CD4-positive, alpha-beta T cell (primary cell): Measurements from ENCODE around the gene HIPK1. TPM values are rescaled to one million over a fixed set of nuclear protein-coding genes. Genes with fewer than 3 reads are reported as not detected.

Experiments
- ATAC-seq: fragments of 200-7000 bp; cut with Tn5 transposase; one replicate; pipeline ENCODE4 v1.10.0; 2022; ENCODE audit warnings: mild to moderate bottlenecking; ENCODE audit not compliant: poor library complexity
- CTCF ChIA-PET: fragments of 350-600 bp; sonication (Branson Sonifier 250); formaldehyde crosslinking; loops from one replicate; lab custom pipeline; 2021; ENCODE audit warnings: antibody characterized with exemption, inconsistent platforms; lab: Charles Lee
- POLR2A ChIA-PET: fragments of 350-600 bp; sonication (Branson Sonifier 250); formaldehyde crosslinking; loops from one replicate; lab custom pipeline; 2021; ENCODE audit warnings: antibody characterized with exemption, inconsistent platforms; lab: Charles Lee
- DNase-seq, 14 experiments: peaks; one replicate each; pipeline ENCODE4 v3.0.0-alpha.2; 2013 to 2020; ENCODE audit warnings: mixed read lengths in 2 of 14
- H3K27ac ChIP-seq, 2 donors: one replicate each; pipeline versions ENCODE4 v1.5.1 to v1.7.0; 2013; ENCODE audit warnings: low read length in 2 of 2, low read depth in 1 of 2, mild to moderate bottlenecking in 1 of 2
- H3K27me3 ChIP-seq, 2 experiments: 1 replicate in 1 of 2; 2 replicates in 1 of 2; pipeline versions ENCODE4 v1.6.1 to v1.7.0; 2013; ENCODE audit warnings: low read length in 2 of 2, control low read depth in 1 of 2, mild to moderate bottlenecking in 1 of 2, moderate library complexity in 1 of 2; ENCODE audit not compliant: insufficient read depth in 2 of 2, control insufficient read depth in 1 of 2
- H3K36me3 ChIP-seq: one replicate; pipeline ENCODE4 v1.6.1; 2013; ENCODE audit warnings: low read length, control low read depth; ENCODE audit not compliant: insufficient read depth
- H3K4me1 ChIP-seq: one replicate; pipeline ENCODE4 v1.6.1; 2013; ENCODE audit warnings: low read length, control low read depth; ENCODE audit not compliant: insufficient read depth
- H3K4me3 ChIP-seq: one replicate; pipeline ENCODE4 v1.5.1; 2013; ENCODE audit warnings: mild to moderate bottlenecking, low read length, moderate library complexity
- H3K9me3 ChIP-seq, 2 experiments: 1 replicate in 1 of 2; 2 replicates in 1 of 2; pipeline versions ENCODE4 v1.6.1 to v1.7.0; 2013; ENCODE audit warnings: low read length in 2 of 2, mild to moderate bottlenecking in 2 of 2, control low read depth in 1 of 2, moderate library complexity in 1 of 2; ENCODE audit not compliant: control insufficient read depth in 1 of 2, insufficient read depth in 1 of 2
- H3K27ac Mint-ChIP-seq: one replicate; pipeline ENCODE4 v1.8.0; 2020; ENCODE audit warnings: mixed read lengths
- H3K27me3 Mint-ChIP-seq: one replicate; pipeline ENCODE4 v1.8.0; 2021; ENCODE audit warnings: mixed read lengths
- H3K36me3 Mint-ChIP-seq: one replicate; pipeline ENCODE4 v1.8.0; 2021; ENCODE audit warnings: low read depth, mixed read lengths
- H3K4me1 Mint-ChIP-seq: one replicate; pipeline ENCODE4 v1.8.0; 2021; ENCODE audit warnings: low read depth, mixed read lengths
- H3K4me3 Mint-ChIP-seq: one replicate; pipeline ENCODE4 v1.8.0; 2020; ENCODE audit warnings: mild to moderate bottlenecking, mixed read lengths
- H3K9me3 Mint-ChIP-seq: one replicate; pipeline ENCODE4 v1.8.0; 2020; ENCODE audit warnings: mixed read lengths
- CTCF ChIP-seq: fragments of 200-600 bp; IDR thresholded peaks from one replicate; pipeline ENCODE4 v1.8.0; 2022; ENCODE audit warnings: antibody characterized with exemption, mild to moderate bottlenecking
- intact Hi-C, 2 experiments: fragments of 100-400 bp; cut with DNase I in 1 of 2; cut with micrococcal nuclease in 1 of 2; formaldehyde crosslinking; loops; one replicate each; pipeline versions ENCODE4 v1.15.1 to v1.9.0; 2023 to 2025; cut with DNase I, micrococcal nuclease
- total RNA-seq, 174 experiments: library from RNA in 2 of 174; stranded (reverse) in 2 of 174; gene quantifications; one replicate each; pipeline ENCODE4 v1.2.3 and lab custom pipeline; 2021 to 2026

HIPK1 gene
- total RNA-seq, 2 experiments from 2014 or later = 245 to 251 TPM

- H3K4me3 Mint-ChIP-seq = no peak overlapping the region
These were observed 33.2 kb upstream of the HIPK1 start for GRCh38 chr1:113895961-113896360.

GRCh38 chr1:113898241-113898814 lies 30.8 kb upstream of the HIPK1 start:
- H3K9me3 ChIP-seq = no peaks in the 10 kb centered on the region
- POLR2A ChIA-PET = interaction anchor here (1.3 kb wide), 1 partner anchor 26 kb away, joined by 3 read pairs; no protein-coding TSS in a partner anchor
- ATAC-seq (no peak), DNase-seq (no peak)
- peaks cover 39% of the 10 kb centered on the region for H3K4me1 Mint-ChIP-seq
- intact Hi-C loops = no loop called here
- H3K9me3 Mint-ChIP-seq = no peaks in the 10 kb centered on the region
- no peak overlapping the region for H3K4me3 Mint-ChIP-seq
- H3K36me3 Mint-ChIP-seq = peaks cover 96% of the 10 kb centered on the region
- H3K27me3 ChIP-seq = no peaks in the 10 kb centered on the region
- TF ChIP-seq CTCF = no peak
- H3K27me3 Mint-ChIP-seq = no peaks in the 10 kb centered on the region
- CTCF ChIA-PET = interaction anchor here (1.3 kb wide), 1 partner anchor 48 kb away, joined by 3 read pairs; no protein-coding TSS in a partner anchor
- no peak overlapping the region for H3K4me3 ChIP-seq
- H3K4me1 ChIP-seq = peaks cover 17% of the 10 kb centered on the region
- peak overlapping the region; percentile 19 for H3K27ac Mint-ChIP-seq
- H3K27ac ChIP-seq = no peak overlapping the region
- peaks cover 77% of the 10 kb centered on the region for H3K36me3 ChIP-seq

More at GRCh38 chr1:113895961-113896360, 33.2 kb upstream of the HIPK1 start:
- no peak for TF ChIP-seq CTCF
- Histone ChIP-seq H3K27me3 (no peaks in the 10 kb centered on the region), H3K36me3 (peaks cover 67% of the 10 kb centered on the region), H3K9me3 (no peaks in the 10 kb centered on the region), H3K4me3 (no peak overlapping the region), H3K27ac (no peak overlapping the region), H3K4me1 (no peaks in the 10 kb centered on the region)
- no peak for ATAC-seq
- H3K36me3 Mint-ChIP-seq = peaks cover 73% of the 10 kb centered on the region
- no peaks in the 10 kb centered on the region for H3K9me3 Mint-ChIP-seq
- no peak for DNase-seq
- intact Hi-C loops = no loop called here
- ChIA-PET CTCF (interaction anchor here (1.2 kb wide), 1 partner anchor 34 kb away, joined by 3 read pairs; the partner anchor contains the start of gene HIPK1), POLR2A (interaction anchor here (2.2 kb wide), 1 partner anchor 8 kb away, joined by 8 read pairs; the partner anchor contains the start of gene AP4B1)
- peak overlapping the region; percentile 5 for H3K27ac Mint-ChIP-seq
- H3K27me3 Mint-ChIP-seq = no peaks in the 10 kb centered on the region
- peaks cover 16% of the 10 kb centered on the region for H3K4me1 Mint-ChIP-seq

- no peaks in the 10 kb centered on the region for H3K27me3 ChIP-seq
- no peak for DNase-seq
- TF ChIP-seq CTCF = no peak
- ChIA-PET POLR2A (interaction anchor here (0.6 to 0.7 kb wide), 2 partner anchors 32 to 447 kb away, joined by 3 to 4 read pairs; no protein-coding TSS in a partner anchor), CTCF (interaction anchor here (1.3 kb wide), 1 partner anchor 47 kb away, joined by 3 read pairs; no protein-coding TSS in a partner anchor)
- Mint-ChIP-seq H3K27me3 (no peaks in the 10 kb centered on the region), H3K4me1 (peaks cover 47% of the 10 kb centered on the region), H3K4me3 (no peak overlapping the region), H3K27ac (no peak overlapping the region), H3K9me3 (no peaks in the 10 kb centered on the region), H3K36me3 (peaks cover 92% of the 10 kb centered on the region)
- intact Hi-C loops = no loop called here
- ATAC-seq = no peak
- H3K36me3 ChIP-seq = peaks cover 71% of the 10 kb centered on the region
- H3K4me1 ChIP-seq = peaks cover 24% of the 10 kb centered on the region
- no peak overlapping the region for H3K4me3 ChIP-seq
- no peaks in the 10 kb centered on the region for H3K9me3 ChIP-seq
- no peak overlapping the region for H3K27ac ChIP-seq
These were observed 30.0 kb upstream of the HIPK1 start for GRCh38 chr1:113899111-113899510.
